Measurements from ENCODE around the gene KCNT2. TPM values are rescaled to one million over a fixed set of nuclear protein-coding genes. Genes with fewer than 3 reads are reported as not detected.
"Not testable (repeated sequence)": the region's sequence is repeated elsewhere in the genome, so short reads cannot be mapped to it uniquely, and the experiment has no call there.

Gene KCNT2
- total RNA-seq, 4 donors from 2014 or later: 6.5 to 25.1 (median 10.0) TPM

DNA sequence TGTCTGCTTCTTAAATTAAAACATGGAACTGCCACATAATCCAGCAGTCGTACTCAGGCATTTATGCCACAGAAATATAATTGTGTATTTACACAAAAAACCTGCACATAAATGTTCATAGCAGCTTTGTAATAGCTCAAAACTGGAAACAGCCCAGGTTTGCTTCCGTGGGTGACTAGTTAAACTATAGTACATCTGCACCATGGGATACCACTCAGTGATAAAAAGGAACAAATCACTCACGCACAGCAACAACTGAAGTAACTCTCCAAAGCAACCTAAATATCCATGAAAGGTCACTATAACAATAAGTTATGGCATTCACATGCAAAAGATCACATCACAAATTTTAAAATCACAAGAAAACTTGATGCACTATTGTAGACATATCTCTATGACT, 64.4 kb downstream of the KCNT2 start:
- Histone ChIP-seq H3K9me3 (no peaks in the 10 kb centered on the region), H3K36me3 (no peaks in the 10 kb centered on the region), H3K27ac (peak overlapping the region in 1 of 4 donors; percentile 16), H3K4me1 (peaks cover 0 to 37% (median 0%) of the 10 kb centered on the region in 3 donors), H3K27me3 (no peaks in the 10 kb centered on the region), H3K4me3 (no peak overlapping the region)
- 65 to 92% methylated on average over 3 of the region's 3 CpGs for WGBS, 2 donors (ENCODE audit: low coverage in 1 of 2)
- TF ChIP-seq POLR2A (IDR thresholded peaks at IDR 0.05) (no peak), CTCF (IDR thresholded peaks at IDR 0.05) (no peak), POLR2AphosphoS5 (IDR thresholded peaks at IDR 0.05) (no peak), EP300 (IDR thresholded peaks at IDR 0.05) (no peak)
- no peak for ATAC-seq

- Histone ChIP-seq H3K9me3 (peaks cover 0 to 4% (median 0%) of the 10 kb centered on the region in 3 donors), H3K4me1 (peaks cover 0 to 12% (median 0%) of the 10 kb centered on the region in 3 donors), H3K27ac (no peak overlapping the region), H3K36me3 (no peaks in the 10 kb centered on the region), H3K4me3 (no peak overlapping the region), H3K27me3 (no peaks in the 10 kb centered on the region)
- no peak for TF ChIP-seq EP300 (IDR thresholded peaks at IDR 0.05)
- TF ChIP-seq POLR2A (IDR thresholded peaks at IDR 0.05): no peak
- no peak for TF ChIP-seq CTCF (IDR thresholded peaks at IDR 0.05)
- TF ChIP-seq POLR2AphosphoS5 (IDR thresholded peaks at IDR 0.05): no peak
- WGBS, 2 donors (ENCODE audit: low coverage in 1 of 2): 82 to 84% methylated on average over 4 of the region's 4 CpGs
- no peak for ATAC-seq
These were observed 69.8 kb downstream of the KCNT2 start for GRCh38 chr1:196538473-196538872.

DNA sequence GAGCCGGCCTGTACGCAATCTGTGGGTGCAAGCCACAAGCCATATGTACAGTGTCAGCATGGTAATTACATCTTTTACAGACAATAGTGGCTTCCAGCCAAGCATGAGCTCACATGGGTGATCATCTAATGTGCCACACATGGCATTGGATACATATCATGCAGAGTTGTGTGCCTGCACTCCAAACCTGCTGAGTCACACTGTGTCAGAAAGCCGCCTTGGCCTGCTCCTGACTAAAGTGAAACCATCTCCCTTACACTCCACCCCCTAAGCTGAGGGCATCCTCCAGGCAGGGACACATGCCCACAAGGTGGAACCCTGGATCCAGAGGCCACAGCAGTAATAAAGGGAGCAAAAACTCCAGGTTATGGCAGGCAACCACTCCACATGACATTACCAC, 72.5 kb downstream of the KCNT2 start:
- Histone ChIP-seq H3K9me3 (peaks cover 0 to 4% (median 0%) of the 10 kb centered on the region in 3 donors), H3K4me3 (no peak overlapping the region), H3K27me3 (no peaks in the 10 kb centered on the region), H3K36me3 (no peaks in the 10 kb centered on the region), H3K27ac (no peak overlapping the region), H3K4me1 (peaks cover 0 to 18% (median 4%) of the 10 kb centered on the region in 3 donors)
- no peak for ATAC-seq
- no peak for TF ChIP-seq POLR2AphosphoS5 (IDR thresholded peaks at IDR 0.05)
- no peak for TF ChIP-seq CTCF (IDR thresholded peaks at IDR 0.05)
- no peak for TF ChIP-seq EP300 (IDR thresholded peaks at IDR 0.05)
- no peak for TF ChIP-seq POLR2A (IDR thresholded peaks at IDR 0.05)
- WGBS, 2 donors (ENCODE audit: low coverage in 1 of 2): 0 to 62% methylated on average over 1 to 3 of the region's 3 CpGs

- peaks cover 0 to 18% (median 4%) of the 10 kb centered on the region in 3 donors for H3K4me1 ChIP-seq
- 47 to 61% methylated on average over 3 of the region's 3 CpGs for WGBS, 2 donors (ENCODE audit: low coverage in 1 of 2)
- no peaks in the 10 kb centered on the region for H3K27me3 ChIP-seq
- no peak for TF ChIP-seq POLR2AphosphoS5 (IDR thresholded peaks at IDR 0.05)
- TF ChIP-seq POLR2A (IDR thresholded peaks at IDR 0.05): no peak
- no peak for TF ChIP-seq EP300 (IDR thresholded peaks at IDR 0.05)
- TF ChIP-seq CTCF (IDR thresholded peaks at IDR 0.05): no peak
- H3K9me3 ChIP-seq: peaks cover 0 to 4% (median 0%) of the 10 kb centered on the region in 3 donors
- ATAC-seq: no peak
- no peak overlapping the region for H3K4me3 ChIP-seq
- no peaks in the 10 kb centered on the region for H3K36me3 ChIP-seq
- H3K27ac ChIP-seq: peak overlapping the region in 2 of 4 donors; percentile 7 to 13
These were observed 76.3 kb downstream of the KCNT2 start for GRCh38 chr1:196531737-196532524.

DNA sequence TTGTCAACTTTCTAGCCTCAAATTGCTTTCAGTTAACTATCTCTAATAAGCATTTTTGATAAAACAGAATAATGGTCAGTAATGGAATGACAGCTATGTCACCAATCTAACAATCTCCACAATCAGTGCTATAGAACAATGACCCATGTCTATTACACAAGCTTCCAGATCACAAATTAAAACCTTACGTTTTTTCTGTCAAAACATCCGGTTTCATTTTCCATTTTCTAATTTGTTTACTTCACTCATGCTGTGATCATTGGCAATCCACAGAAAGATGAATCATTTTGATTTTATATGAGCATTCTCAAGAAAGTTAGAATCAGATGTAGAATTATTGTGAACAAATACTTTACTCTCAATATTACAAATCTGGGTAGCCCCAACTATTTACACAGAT, 80.3 kb downstream of the KCNT2 start:
- H3K4me1 ChIP-seq: peaks cover 0 to 16% (median 4%) of the 10 kb centered on the region in 3 donors
- TF ChIP-seq EP300 (IDR thresholded peaks at IDR 0.05) (no peak), POLR2A (IDR thresholded peaks at IDR 0.05) (no peak), POLR2AphosphoS5 (IDR thresholded peaks at IDR 0.05) (no peak), CTCF (IDR thresholded peaks at IDR 0.05) (no peak)
- no peak overlapping the region for H3K27ac ChIP-seq
- WGBS, 2 donors (ENCODE audit: low coverage in 1 of 2): 43 to 62% methylated on average over 2 of the region's 2 CpGs
- no peaks in the 10 kb centered on the region for H3K9me3 ChIP-seq
- H3K4me3 ChIP-seq: no peak overlapping the region
- H3K36me3 ChIP-seq: peaks cover 0 to 4% of the 10 kb centered on the region in 2 donors
- H3K27me3 ChIP-seq: no peaks in the 10 kb centered on the region
- ATAC-seq: no peak

GRCh38 chr1:196522574-196523345, 85.5 kb downstream of the KCNT2 start:
- not testable (repeated sequence) for H3K27ac ChIP-seq, ATAC-seq
- WGBS, 2 donors (ENCODE audit: low coverage in 1 of 2): 91 to 94% methylated on average over 4 to 8 of the region's 12 CpGs

More at GRCh38 chr1:196522574-196523345, 85.5 kb downstream of the KCNT2 start:
- not testable (repeated sequence) for H3K36me3 ChIP-seq, H3K9me3 ChIP-seq, H3K4me1 ChIP-seq, H3K27me3 ChIP-seq, H3K4me3 ChIP-seq

Data from gastroesophageal sphincter (tissue), 4 donors.